GM12878 (cell line): ENCODE results near the gene DIO3. TPM values are rescaled to one million over a fixed set of nuclear protein-coding genes. Genes with fewer than 3 reads are reported as not detected.

Experiments
- ATAC-seq: fragments of 200-7000 bp; cut with Tn5 transposase; 3 replicates; pipeline ENCODE4 v1.9.1; 2020; ENCODE audit warnings: mild to moderate bottlenecking, moderate library complexity
- BruUV-seq: library from RNA; stranded (reverse); fragments of 400-500 nt; replicated peaks from 2 replicates; lab custom pipeline; 2021; lab: Mats Ljungman, UMichigan
- CTCF ChIA-PET: fragments of 300-600 bp; sonication (Branson Sonifier 250); formaldehyde crosslinking; extraction: SDS; loops from one replicate; lab custom pipeline; 2021; ENCODE audit warnings: inconsistent platforms; lab: Yijun Ruan, JAX
- POLR2A ChIA-PET: fragments of 350-600 bp; formaldehyde crosslinking; extraction: SDS; loops from one replicate; lab custom pipeline; 2021; ENCODE audit warnings: inconsistent platforms; lab: Charles Lee
- RAD21 ChIA-PET: fragments of 300-600 bp; sonication (Branson Sonifier 250); formaldehyde crosslinking; loops from one replicate; lab custom pipeline; 2023; ENCODE audit warnings: antibody characterized with exemption; ENCODE audit not compliant: unreplicated experiment; lab: Charles Lee
- SMC1A ChIA-PET: fragments of 300-600 bp; sonication (Branson Sonifier 250); formaldehyde crosslinking; loops from one replicate; lab custom pipeline; 2023; ENCODE audit not compliant: unreplicated experiment, uncharacterized antibody; lab: Charles Lee
- DNase-seq: peaks from one replicate; pipeline ENCODE4 v3.0.0-alpha.2; 2011; ENCODE audit warnings: low read depth, low spot score
- FAIRE-seq: peaks from 3 replicates; lab custom pipeline; 2011; peaks lifted over from hg19 to GRCh38; lab: Jason Lieb, UNC
- H2AFZ ChIP-seq: 2 replicates; pipeline ENCODE4 v1.6.0; 2011; ENCODE audit warnings: low read depth, low read length, control low read depth; ENCODE audit not compliant: control insufficient read depth
- H3K27ac ChIP-seq: 2 replicates; pipeline ENCODE4 v1.5.1; 2011; ENCODE audit warnings: control low read depth; ENCODE audit not compliant: control insufficient read depth, insufficient read depth
- H3K27me3 ChIP-seq, 2 experiments: replicated peaks in 1 of 2; 2 replicates each; pipeline versions ENCODE4 v1.6.0 to v1.6.1; 2011; ENCODE audit warnings: low read length in 1 of 2; ENCODE audit not compliant: control insufficient read depth in 2 of 2, insufficient read depth in 2 of 2
- H3K36me3 ChIP-seq, 2 experiments: 2 replicates each; pipeline ENCODE4 v1.5.1; 2011; ENCODE audit warnings: low read length in 1 of 2; ENCODE audit not compliant: control insufficient read depth in 2 of 2, insufficient read depth in 2 of 2
- H3K4me1 ChIP-seq: 2 replicates; pipeline ENCODE4 v1.6.1; 2011; ENCODE audit warnings: mild to moderate bottlenecking, low read length, moderate library complexity, mixed read lengths; ENCODE audit not compliant: control insufficient read depth, insufficient read depth
- H3K4me2 ChIP-seq: 2 replicates; pipeline ENCODE4 v1.6.0; 2011; ENCODE audit warnings: control low read depth; ENCODE audit not compliant: control insufficient read depth, insufficient read depth
- H3K4me3 ChIP-seq: fragments of 200-600 bp; sonication (generic); 2 replicates; pipeline ENCODE4 v1.5.1; 2016
- H3K79me2 ChIP-seq: 2 replicates; pipeline ENCODE4 v1.6.0; 2011; ENCODE audit warnings: low read length; ENCODE audit not compliant: control insufficient read depth, insufficient read depth
- H3K9ac ChIP-seq: 2 replicates; pipeline ENCODE4 v1.8.0; 2011; ENCODE audit warnings: low read length, control low read depth, mixed read lengths; ENCODE audit not compliant: control insufficient read depth, insufficient read depth
- H3K9me3 ChIP-seq: replicated peaks from 3 replicates; pipeline ENCODE4 v1.5.1; 2011; ENCODE audit warnings: mild to moderate bottlenecking, low read length; ENCODE audit not compliant: control insufficient read depth, insufficient read depth
- H4K20me1 ChIP-seq: 2 replicates; pipeline ENCODE4 v1.6.0; 2011; ENCODE audit not compliant: control insufficient read depth, insufficient read depth
- BCL3 ChIP-seq: IDR thresholded peaks from 2 replicates; pipeline ENCODE4 v1.6.1; 2011; ENCODE audit warnings: borderline replicate concordance, low read depth, mild to moderate bottlenecking, moderate library complexity, low read length; ENCODE audit not compliant: insufficient read depth, poor library complexity, severe bottlenecking
- BRCA1 ChIP-seq: IDR thresholded peaks from 2 replicates; pipeline ENCODE4 v1.6.1; 2011; ENCODE audit warnings: low read depth, low read length, improper control_type of control experiment
- PKNOX1 ChIP-seq: fragments of 450-650 bp; IDR thresholded peaks from 2 replicates; pipeline ENCODE4 v1.6.1; 2016; ENCODE audit warnings: mild to moderate bottlenecking
- REST ChIP-seq: IDR thresholded peaks from 2 replicates; pipeline ENCODE4 v1.6.1; 2012; ENCODE audit warnings: mild to moderate bottlenecking, low read depth, low read length
- ZNF274 ChIP-seq: IDR thresholded peaks from one replicate; pipeline ENCODE4 v1.8.0; 2011; ENCODE audit not compliant: insufficient read length, insufficient read depth
- WGBS: methylation state at CpG from one replicate; pipeline ENCODE4 v1.1.6; 2016; ENCODE audit warnings: low lambda C conversion rate; ENCODE audit not compliant: insufficient replicate concordance, insufficient coverage; ENCODE audit errors: missing lambda C conversion rate; 5-methylcytosine and 5-hydroxymethylcytosine counted together
- in situ Hi-C: fragments of 300-500 bp; cut with MboI; formaldehyde crosslinking; loops from 9 replicates; pipeline ENCODE4 v1.14.3; 2018; ENCODE audit warnings: mixed read lengths
- intact Hi-C: fragments of 100-400 bp; cut with micrococcal nuclease; formaldehyde crosslinking; loops from one replicate; pipeline ENCODE4 v1.14.2; 2022; ENCODE audit not compliant: unreplicated experiment
- polyA plus RNA-seq, 11 experiments: library from polyadenylated mRNA; depleted of rRNA in 4 of 11; unstranded in 6 of 11; stranded (reverse) in 5 of 11; fragments of >200 nt; fragmentation: Nextera tagmentation in 4 of 11; fragmentation: Illumina TruSeq in 1 of 11; extraction: Ambion mirVana in 4 of 11; extraction: Trizol in 1 of 11; gene quantifications; 1 replicate in 1 of 11; 2 replicates in 10 of 11; pipeline versions ENCODE4 v1.2.1 to v1.2.3, GENCODE V29; 2011 to 2016; ENCODE audit warnings: inconsistent platforms in 2 of 11, missing spikeins in 2 of 11, low read depth in 1 of 11
- total RNA-seq, 4 experiments: library from RNA; depleted of rRNA in 3 of 4; stranded (reverse); fragments of >200 nt in 3 of 4; fragmentation: Illumina TruSeq in 1 of 4; extraction: Trizol in 1 of 4; gene quantifications; 2 replicates each; pipeline versions ENCODE4 v1.2.1 to v1.2.3, GENCODE V29; 2013 to 2021

The DIO3 gene
- total and polyA plus RNA-seq, 10 of the 15 experiments (the other 5 are each of a cell fraction or from before 2014, with no cell fraction given): not detected

GRCh38 chr14:101540481-101541462, 20.5 kb upstream of the DIO3 start:
- RAD21 ChIA-PET: no interaction called here
- H3K27ac ChIP-seq: no peak overlapping the region
- H3K9ac ChIP-seq: no peak overlapping the region
- ATAC-seq: no peak
- no peaks in the 10 kb centered on the region for H4K20me1 ChIP-seq
- POLR2A ChIA-PET: no interaction called here
- in situ Hi-C loops (no loop called here), intact Hi-C loops (no loop called here)
- H3K27me3 ChIP-seq: no peaks in the 10 kb centered on the region
- SMC1A ChIA-PET: no interaction called here
- WGBS: 40% methylated on average over 21 of the region's 22 CpGs
- H3K9me3 ChIP-seq: no peaks in the 10 kb centered on the region; the same call in 2 of the 3 replicates
- H3K36me3 ChIP-seq: no peaks in the 10 kb centered on the region; a peak in 1 of 4 replicates
- no peak for FAIRE-seq
- CTCF ChIA-PET: no interaction called here
- H3K4me1 ChIP-seq: no peaks in the 10 kb centered on the region
- no peak for DNase-seq
- TF ChIP-seq ZNF274: no peak
- no peak for TF ChIP-seq PKNOX1
- no peak for TF ChIP-seq REST
- TF ChIP-seq BRCA1: no peak
- TF ChIP-seq BCL3: no peak
- H3K79me2 ChIP-seq: no peaks in the 10 kb centered on the region
- no peak overlapping the region for H2AFZ ChIP-seq
- no TSS peak for BruUV-seq
- H3K4me3 ChIP-seq: no peak overlapping the region
- no peak overlapping the region for H3K4me2 ChIP-seq
